Kidney (tissue), 14 donors: Measurements from ENCODE around the gene SPINK6. TPM values are rescaled to one million over a fixed set of nuclear protein-coding genes. Genes with fewer than 3 reads are reported as not detected.

Source experiments
- DNase-seq, 5 donors: peaks; one replicate each; pipeline ENCODE4 v3.0.0-alpha.2; 2013 to 2020
- FAIRE-seq: peaks from 2 replicates; lab custom pipeline; 2012; peaks lifted over from hg19 to GRCh38; lab: Jason Lieb, UNC
- H3K27ac ChIP-seq, 2 donors: one replicate each; pipeline ENCODE4 v1.7.0; 2013; ENCODE audit warnings: low read depth in 2 of 2, low read length in 2 of 2, inconsistent platforms in 1 of 2
- H3K27me3 ChIP-seq: one replicate; pipeline ENCODE4 v1.7.1; 2013; ENCODE audit warnings: low read length, inconsistent platforms; ENCODE audit not compliant: control insufficient read depth, insufficient read depth
- H3K36me3 ChIP-seq, 3 donors: one replicate each; pipeline versions ENCODE4 v1.7.0 to v1.7.1; 2013; ENCODE audit warnings: low read length in 3 of 3, control low read depth in 1 of 3, inconsistent platforms in 1 of 3; ENCODE audit not compliant: insufficient read depth in 3 of 3, control insufficient read depth in 2 of 3
- H3K4me1 ChIP-seq, 3 donors: one replicate each; pipeline versions ENCODE4 v1.7.0 to v1.7.1; 2013; ENCODE audit warnings: low read length in 3 of 3, inconsistent platforms in 1 of 3, low read depth in 1 of 3; ENCODE audit not compliant: control insufficient read depth in 2 of 3, insufficient read depth in 2 of 3
- H3K4me3 ChIP-seq, 3 donors: one replicate each; pipeline versions ENCODE4 v1.7.0 to v1.8.1; 2013; ENCODE audit warnings: low read length in 3 of 3, control low read depth in 1 of 3, inconsistent platforms in 1 of 3
- H3K9ac ChIP-seq, 3 donors: one replicate each; pipeline versions ENCODE4 v1.7.0 to v1.7.1; 2013; ENCODE audit warnings: low read length in 3 of 3, control low read depth in 1 of 3, inconsistent platforms in 1 of 3
- H3K9me3 ChIP-seq, 3 donors: one replicate each; pipeline versions ENCODE4 v1.7.0 to v1.7.1; 2013; ENCODE audit warnings: low read length in 3 of 3, control low read depth in 1 of 3, inconsistent platforms in 1 of 3; ENCODE audit not compliant: control insufficient read depth in 2 of 3, insufficient read depth in 1 of 3
- intact Hi-C: fragments of 100-400 bp; cut with DNase I; formaldehyde crosslinking; loops from one replicate; pipeline ENCODE4 v1.11.1; 2022
- polyA plus RNA-seq: library from polyadenylated mRNA; stranded (reverse); fragments of 350-450 nt; fragmentation: Illumina TruSeq; extraction: RNeasy Lipid Tissue Mini Kit (QIAGEN cat#74804); gene quantifications from one replicate; pipeline ENCODE4 v1.2.3, GENCODE V29; 2014; ENCODE audit warnings: low read depth, low replicate concordance; ENCODE audit not compliant: insufficient read depth
- total RNA-seq: library from RNA; stranded (reverse); fragmentation: NEBNext Ultra II Directional; extraction: Animal tissue kit (Norgen Biotek cat#: 25700); gene quantifications from one replicate; pipeline ENCODE4 v1.2.1, GENCODE V29; 2021
- TF ChIP-seq, protein P1 (sequence below): IDR thresholded peaks from 3 replicates; pipeline ENCODE4 v1.5.1; 2012; ENCODE audit warnings: mild to moderate bottlenecking, moderate library complexity, borderline replicate concordance; ENCODE audit not compliant: insufficient read depth; ENCODE audit errors: extremely low read depth
- donor health status: control.
- donor health status: control.
- donor health status: control.
- donor health status: control.
- donor health status: control.
- donor health status: DM: yes; HTN: yes; CAD: no.
- donor health status: Normal renal cell carcinoma (clear cell type).

The SPINK6 gene
- total and polyA plus RNA-seq, 2 donors from 2014 or later = not detected

DNA sequence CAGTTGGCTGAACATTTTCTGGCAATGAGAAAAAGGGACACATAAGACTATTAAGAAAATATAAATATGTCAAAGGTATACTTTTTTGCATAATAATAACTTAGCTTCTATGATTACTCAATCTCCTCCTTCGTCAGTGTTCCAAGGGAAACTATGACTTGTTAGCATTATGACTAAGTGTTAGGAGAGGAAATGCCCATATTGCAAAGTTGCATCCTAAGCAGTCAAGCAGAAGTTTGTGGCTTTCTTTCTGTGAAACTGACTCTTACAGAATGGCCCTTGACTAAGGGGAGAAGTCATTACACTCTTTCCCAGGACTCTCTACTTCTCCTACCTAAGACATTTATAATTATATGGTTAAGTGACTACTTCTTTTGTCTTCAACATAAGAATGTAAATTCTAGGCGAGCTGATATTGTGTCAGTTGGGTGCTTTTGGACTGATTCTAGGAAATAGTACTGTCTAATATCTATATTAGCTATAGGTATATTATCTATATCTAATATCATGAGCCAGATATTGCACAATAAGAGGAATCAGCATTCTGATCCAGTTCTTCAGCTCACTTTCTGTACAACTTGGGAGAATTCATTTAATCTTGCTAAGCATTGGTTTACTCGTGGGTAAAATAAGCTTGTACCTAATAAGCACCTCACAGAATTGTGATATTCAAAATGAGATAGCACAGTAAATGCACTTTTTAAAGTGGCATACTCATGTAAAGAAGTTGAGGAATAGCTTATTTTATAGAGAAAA, 16.4 kb upstream of the SPINK6 start:
- TF ChIP-seq, protein P1, sequence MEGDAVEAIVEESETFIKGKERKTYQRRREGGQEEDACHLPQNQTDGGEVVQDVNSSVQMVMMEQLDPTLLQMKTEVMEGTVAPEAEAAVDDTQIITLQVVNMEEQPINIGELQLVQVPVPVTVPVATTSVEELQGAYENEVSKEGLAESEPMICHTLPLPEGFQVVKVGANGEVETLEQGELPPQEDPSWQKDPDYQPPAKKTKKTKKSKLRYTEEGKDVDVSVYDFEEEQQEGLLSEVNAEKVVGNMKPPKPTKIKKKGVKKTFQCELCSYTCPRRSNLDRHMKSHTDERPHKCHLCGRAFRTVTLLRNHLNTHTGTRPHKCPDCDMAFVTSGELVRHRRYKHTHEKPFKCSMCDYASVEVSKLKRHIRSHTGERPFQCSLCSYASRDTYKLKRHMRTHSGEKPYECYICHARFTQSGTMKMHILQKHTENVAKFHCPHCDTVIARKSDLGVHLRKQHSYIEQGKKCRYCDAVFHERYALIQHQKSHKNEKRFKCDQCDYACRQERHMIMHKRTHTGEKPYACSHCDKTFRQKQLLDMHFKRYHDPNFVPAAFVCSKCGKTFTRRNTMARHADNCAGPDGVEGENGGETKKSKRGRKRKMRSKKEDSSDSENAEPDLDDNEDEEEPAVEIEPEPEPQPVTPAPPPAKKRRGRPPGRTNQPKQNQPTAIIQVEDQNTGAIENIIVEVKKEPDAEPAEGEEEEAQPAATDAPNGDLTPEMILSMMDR = no peak
- Histone ChIP-seq H3K4me3 (no peak overlapping the region), H3K27me3 (no peaks in the 10 kb centered on the region), H3K9me3 (no peaks in the 10 kb centered on the region), H3K9ac (no peak overlapping the region), H3K4me1 (no peaks in the 10 kb centered on the region), H3K36me3 (no peaks in the 10 kb centered on the region), H3K27ac (no peak overlapping the region)
- intact Hi-C loops = loop anchor here (10.0 kb wide), 1 partner anchor 188 kb away; no protein-coding TSS in a partner anchor
- FAIRE-seq = no peak
- no peak for DNase-seq

DNA sequence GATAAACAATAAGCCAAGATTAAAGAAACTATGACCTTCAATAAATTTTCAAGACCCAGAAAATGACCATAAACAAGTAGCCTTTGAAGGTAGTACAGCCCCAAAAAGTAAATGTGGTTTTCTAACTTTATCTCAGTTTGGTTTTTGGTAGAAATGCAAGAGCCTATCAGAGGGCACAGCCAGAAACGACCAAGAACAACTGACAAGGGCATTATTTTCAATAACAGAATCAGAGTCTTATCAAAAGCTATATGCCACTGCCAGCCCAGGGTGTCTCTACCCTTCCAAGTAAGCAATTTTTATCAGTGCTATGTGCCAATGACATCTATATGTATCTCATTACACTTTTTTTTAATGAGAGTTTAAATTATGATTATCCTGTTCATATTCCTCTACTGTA, 11.8 kb upstream of the SPINK6 start:
- Histone ChIP-seq H3K4me1 (no peaks in the 10 kb centered on the region), H3K27me3 (no peaks in the 10 kb centered on the region), H3K27ac (no peak overlapping the region), H3K9me3 (no peaks in the 10 kb centered on the region), H3K9ac (no peak overlapping the region), H3K36me3 (no peaks in the 10 kb centered on the region), H3K4me3 (no peak overlapping the region)
- TF ChIP-seq, protein P1 = no peak
- FAIRE-seq = no peak
- DNase-seq = no peak
- intact Hi-C loops = no loop called here

DNA sequence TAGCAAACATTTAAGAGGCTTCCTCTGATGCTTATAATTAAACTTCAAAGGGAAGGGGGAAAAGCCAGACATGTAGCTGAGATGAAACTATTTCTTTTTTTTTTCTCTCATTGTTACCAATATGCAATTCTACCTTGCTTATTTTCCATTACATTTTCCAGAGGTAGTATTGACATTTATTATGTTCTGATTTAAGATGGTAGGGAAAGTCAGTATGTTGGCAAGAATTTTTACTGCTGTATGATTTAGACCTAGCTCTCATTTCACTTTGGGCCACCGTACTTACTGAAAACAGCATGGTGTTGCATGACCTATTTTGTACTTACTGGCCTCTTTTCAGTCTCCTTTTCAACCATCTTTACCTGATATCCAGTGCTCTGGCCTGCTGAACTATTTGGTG, 9.6 kb upstream of the SPINK6 start:
- Histone ChIP-seq H3K9ac (no peak overlapping the region), H3K4me1 (no peaks in the 10 kb centered on the region), H3K36me3 (no peaks in the 10 kb centered on the region), H3K9me3 (no peaks in the 10 kb centered on the region), H3K27me3 (no peaks in the 10 kb centered on the region), H3K27ac (no peak overlapping the region), H3K4me3 (no peak overlapping the region)
- intact Hi-C loops = no loop called here
- FAIRE-seq (no peak), DNase-seq (no peak)
- TF ChIP-seq, protein P1 = no peak
